Mucosa of descending colon (tissue), 3 donors: ENCODE results near the gene IP6K3. TPM values are rescaled to one million over a fixed set of nuclear protein-coding genes. Genes with fewer than 3 reads are reported as not detected.

Source experiments
- ATAC-seq: fragments of 200-7000 bp; cut with Tn5 transposase; one replicate; pipeline ENCODE4 v1.9.1; 2020; ENCODE audit warnings: mild to moderate bottlenecking, moderate library complexity
- DNase-seq, 3 donors: peaks; one replicate each; pipeline ENCODE4 v3.0.0-alpha.2; 2020
- H3K36me3 ChIP-seq: fragments of 200-600 bp; one replicate; pipeline ENCODE4 v1.8.0; 2021; ENCODE audit warnings: low read depth, mild to moderate bottlenecking
- H3K4me1 ChIP-seq: fragments of 200-600 bp; one replicate; pipeline ENCODE4 v1.8.0; 2021; ENCODE audit warnings: low read depth, mild to moderate bottlenecking
- H3K4me3 ChIP-seq: fragments of 200-600 bp; one replicate; pipeline ENCODE4 v1.8.0; 2021; ENCODE audit warnings: mild to moderate bottlenecking
- H3K9me3 ChIP-seq: fragments of 200-600 bp; one replicate; pipeline ENCODE4 v1.8.0; 2021; ENCODE audit warnings: mild to moderate bottlenecking
- intact Hi-C, 2 donors: fragments of 100-400 bp; cut with DNase I in 1 of 2; cut with micrococcal nuclease in 1 of 2; formaldehyde crosslinking; loops; one replicate each; pipeline versions ENCODE4 v1.11.0 to v1.11.1; 2022; cut with DNase I, micrococcal nuclease
- total RNA-seq, 3 donors: library from RNA; stranded (reverse); fragmentation: NEBNext Ultra II Directional in 2 of 3; extraction: Animal tissue kit (Norgen Biotek cat#: 25700) in 2 of 3; gene quantifications; one replicate each; pipeline versions ENCODE4 v1.2.1 to v1.2.4, GENCODE V29; 2021 to 2023
- TF ChIP-seq, protein P1 (sequence below): fragments of 200-600 bp; IDR thresholded peaks from one replicate; pipeline ENCODE4 v1.8.0; 2022; ENCODE audit warnings: antibody characterized with exemption, mild to moderate bottlenecking
- donor health status: DM: no; HTN: no; CAD: no; lungs with moderate emphysema.
- donor health status: DM: no; HTN: no; CAD: no.
- donor health status: DM: no; HTN: yes; CAD: no.

IP6K3 gene
- total RNA-seq, 3 donors from 2014 or later, result 0.67 to 6.8 (median 0.96) TPM

DNA sequence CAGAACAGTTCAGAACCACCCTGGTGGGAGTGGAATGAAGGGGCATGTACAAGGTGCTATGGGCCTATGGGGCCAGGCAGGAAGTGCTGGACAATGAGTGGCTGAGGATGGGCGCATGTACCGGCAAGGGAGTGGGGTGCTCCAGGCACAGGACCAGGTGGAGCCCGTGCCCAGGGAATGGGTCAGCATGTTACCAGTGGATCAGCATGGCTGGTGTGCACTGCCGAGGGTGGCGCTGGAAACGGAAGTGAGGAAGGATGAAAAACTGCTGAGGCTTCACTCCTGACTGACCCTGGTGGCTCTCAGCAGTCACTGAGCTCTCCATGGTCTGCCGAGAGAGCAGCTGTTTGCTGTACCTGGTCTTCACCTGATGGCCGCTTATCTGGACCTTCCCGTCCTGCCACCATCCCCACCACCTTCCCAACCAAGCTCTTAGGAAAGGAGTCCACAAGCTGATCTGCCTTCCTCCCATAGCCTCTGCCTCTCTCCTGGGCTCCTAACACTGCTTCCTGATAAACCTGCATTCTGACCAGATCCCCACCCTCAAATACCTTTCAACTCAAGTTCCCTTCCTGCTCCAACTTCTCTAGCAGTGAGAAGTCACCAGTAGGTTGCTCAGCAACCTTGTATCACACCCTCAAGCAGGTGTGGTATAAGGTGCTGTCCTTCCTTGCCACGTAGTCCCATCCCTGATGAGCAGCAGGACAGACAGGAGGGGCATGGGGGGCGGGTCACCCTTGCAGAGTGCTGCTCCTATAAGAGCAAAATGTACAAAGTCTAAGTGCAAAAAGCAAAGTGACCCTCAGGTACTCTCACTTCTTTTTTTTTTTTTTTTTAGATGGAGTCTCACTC is 42.3 kb downstream of the IP6K3 start:
- intact Hi-C loops, result loop anchor here in 1 of 2 donors (10.0 kb wide), 1 partner anchor 120 kb away; the partner anchor contains the start of gene BAK1
- DNase-seq, result no peak
- ATAC-seq, result peak; percentile 45
- H3K36me3 ChIP-seq, result no peaks in the 10 kb centered on the region
- no peaks in the 10 kb centered on the region for H3K4me1 ChIP-seq
- no peaks in the 10 kb centered on the region for H3K9me3 ChIP-seq
- H3K4me3 ChIP-seq, result no peak overlapping the region
- TF ChIP-seq, protein P1, sequence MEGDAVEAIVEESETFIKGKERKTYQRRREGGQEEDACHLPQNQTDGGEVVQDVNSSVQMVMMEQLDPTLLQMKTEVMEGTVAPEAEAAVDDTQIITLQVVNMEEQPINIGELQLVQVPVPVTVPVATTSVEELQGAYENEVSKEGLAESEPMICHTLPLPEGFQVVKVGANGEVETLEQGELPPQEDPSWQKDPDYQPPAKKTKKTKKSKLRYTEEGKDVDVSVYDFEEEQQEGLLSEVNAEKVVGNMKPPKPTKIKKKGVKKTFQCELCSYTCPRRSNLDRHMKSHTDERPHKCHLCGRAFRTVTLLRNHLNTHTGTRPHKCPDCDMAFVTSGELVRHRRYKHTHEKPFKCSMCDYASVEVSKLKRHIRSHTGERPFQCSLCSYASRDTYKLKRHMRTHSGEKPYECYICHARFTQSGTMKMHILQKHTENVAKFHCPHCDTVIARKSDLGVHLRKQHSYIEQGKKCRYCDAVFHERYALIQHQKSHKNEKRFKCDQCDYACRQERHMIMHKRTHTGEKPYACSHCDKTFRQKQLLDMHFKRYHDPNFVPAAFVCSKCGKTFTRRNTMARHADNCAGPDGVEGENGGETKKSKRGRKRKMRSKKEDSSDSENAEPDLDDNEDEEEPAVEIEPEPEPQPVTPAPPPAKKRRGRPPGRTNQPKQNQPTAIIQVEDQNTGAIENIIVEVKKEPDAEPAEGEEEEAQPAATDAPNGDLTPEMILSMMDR, result no peak

DNA sequence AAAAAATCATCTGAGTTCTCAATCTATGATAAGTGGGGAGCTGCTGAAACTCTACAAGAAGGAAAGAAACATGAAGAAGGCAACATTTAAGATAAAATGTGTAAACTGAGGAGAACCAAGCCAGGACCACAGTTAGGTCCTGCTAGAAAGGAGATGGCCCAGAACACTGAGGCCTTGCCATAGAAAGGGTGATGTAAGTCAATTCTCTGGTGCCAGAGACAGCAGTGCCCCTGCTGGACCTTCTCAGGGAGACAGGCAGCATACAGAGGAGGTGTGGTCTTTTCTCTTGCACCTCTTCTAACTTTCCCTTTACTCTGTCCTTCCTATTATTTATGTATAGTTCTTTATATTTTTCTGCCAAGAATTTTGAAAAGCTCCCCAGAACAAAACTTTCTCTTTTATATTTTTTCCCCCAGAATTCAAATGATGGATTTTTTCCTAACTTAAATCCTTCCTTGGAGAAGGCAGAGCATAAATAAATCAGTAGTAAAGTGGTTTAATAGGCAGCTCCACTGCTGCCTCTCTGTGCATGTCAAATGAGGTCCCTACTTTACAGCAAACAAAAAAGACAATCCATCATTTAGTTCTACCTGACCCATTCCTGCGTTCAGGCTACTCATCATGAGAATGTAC is 44.2 kb downstream of the IP6K3 start:
- ATAC-seq, result peak; percentile 67
- TF ChIP-seq, protein P1, result no peak
- H3K36me3 ChIP-seq, result no peaks in the 10 kb centered on the region
- no peaks in the 10 kb centered on the region for H3K4me1 ChIP-seq
- H3K4me3 ChIP-seq, result no peak overlapping the region
- no peaks in the 10 kb centered on the region for H3K9me3 ChIP-seq
- intact Hi-C loops, result loop anchor here in 1 of 2 donors (10.0 kb wide), 1 partner anchor 118 kb away; the partner anchor contains the start of gene BAK1
- no peak for DNase-seq

DNA sequence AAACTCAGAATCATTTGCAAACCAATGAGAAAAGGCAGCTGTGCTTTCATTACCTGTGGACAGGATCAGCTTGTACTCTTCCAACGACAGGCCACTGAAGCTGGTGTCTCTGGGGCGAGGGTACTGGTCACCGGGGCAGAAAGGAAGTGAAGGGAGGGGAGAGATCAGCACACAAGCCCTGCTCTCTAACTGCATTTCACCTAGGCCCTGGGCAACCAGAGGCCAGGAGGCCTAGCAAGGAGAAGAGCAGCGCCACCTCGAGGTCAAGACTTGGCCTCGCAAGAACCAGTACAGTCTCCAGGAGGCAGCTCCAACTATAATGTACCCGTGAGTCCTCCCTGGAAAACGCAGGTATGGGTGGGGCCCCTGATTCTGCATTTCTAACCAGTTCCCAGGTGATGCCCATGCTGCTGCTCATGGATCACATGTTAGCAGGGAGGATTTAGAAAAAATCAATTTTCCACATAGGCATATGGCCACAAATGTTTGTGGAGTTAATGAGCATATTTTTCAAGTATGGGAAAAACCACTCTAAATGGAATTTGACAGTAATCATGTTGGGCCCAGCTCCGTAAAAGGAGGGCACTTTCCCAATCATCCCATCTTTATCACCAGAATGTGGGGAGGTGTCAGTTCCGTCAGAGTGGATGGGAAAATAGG is 46.2 kb downstream of the IP6K3 start:
- intact Hi-C loops, result loop anchor here in 1 of 2 donors (10.0 kb wide), 1 partner anchor 116 kb away; the partner anchor contains the start of gene BAK1
- TF ChIP-seq, protein P1, result peak; percentile 66
- no peak overlapping the region for H3K4me3 ChIP-seq
- no peaks in the 10 kb centered on the region for H3K4me1 ChIP-seq
- ATAC-seq, result peak; percentile 88
- no peaks in the 10 kb centered on the region for H3K9me3 ChIP-seq
- DNase-seq, result peak; percentile 82 to 87 (median 82)
- H3K36me3 ChIP-seq, result no peaks in the 10 kb centered on the region

DNA sequence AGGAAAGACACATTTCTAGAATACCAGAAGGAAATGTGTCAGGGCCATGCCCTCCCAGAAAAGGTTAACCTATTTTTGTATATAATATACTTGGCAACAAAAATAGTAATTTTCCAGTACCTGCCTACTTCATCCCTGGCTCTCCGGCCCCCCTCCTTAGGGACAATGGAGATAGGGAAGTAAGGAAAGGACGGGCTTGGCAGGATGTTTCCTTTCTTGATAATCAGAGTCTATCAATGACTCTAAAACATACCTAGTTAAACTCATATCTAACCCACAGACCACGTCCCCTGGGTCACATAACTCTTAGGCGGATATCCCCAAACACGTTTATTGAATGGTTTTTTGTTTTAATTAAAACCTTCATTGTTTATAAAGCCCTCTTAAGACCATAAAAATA is 47.0 kb downstream of the IP6K3 start:
- Histone ChIP-seq H3K9me3 (no peaks in the 10 kb centered on the region), H3K4me1 (no peaks in the 10 kb centered on the region), H3K36me3 (no peaks in the 10 kb centered on the region), H3K4me3 (no peak overlapping the region)
- TF ChIP-seq, protein P1, result no peak
- no peak for DNase-seq
- no peak for ATAC-seq
- intact Hi-C loops, result loop anchor here in 1 of 2 donors (10.0 kb wide), 1 partner anchor 115 kb away; the partner anchor contains the start of gene BAK1

DNA sequence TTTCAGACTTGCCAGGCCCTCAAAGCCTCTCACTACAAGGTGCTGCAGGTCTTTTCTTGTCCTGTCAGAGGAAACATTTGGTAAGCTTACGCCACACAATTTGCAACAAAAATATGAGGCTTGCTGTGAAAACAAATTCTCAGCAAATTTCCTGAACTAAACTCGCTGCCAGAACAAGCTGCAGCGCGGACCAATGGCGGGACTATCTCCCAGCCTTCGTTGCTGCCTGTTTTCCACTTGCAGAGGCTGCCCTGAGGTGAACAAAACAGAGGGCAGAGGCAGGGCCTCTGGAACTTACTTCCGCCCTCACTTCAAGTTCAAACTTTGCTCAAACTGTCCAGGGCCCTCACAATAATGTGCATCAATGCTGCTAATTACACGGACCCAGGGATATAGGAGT is 47.6 kb downstream of the IP6K3 start:
- TF ChIP-seq, protein P1, result no peak
- H3K9me3 ChIP-seq, result no peaks in the 10 kb centered on the region
- H3K4me3 ChIP-seq, result no peak overlapping the region
- ATAC-seq, result no peak
- intact Hi-C loops, result no loop called here
- no peaks in the 10 kb centered on the region for H3K36me3 ChIP-seq
- DNase-seq, result no peak
- no peaks in the 10 kb centered on the region for H3K4me1 ChIP-seq
